K562 (cell line): Measurements from ENCODE around the gene SELENOI. TPM values are rescaled to one million over a fixed set of nuclear protein-coding genes. Genes with fewer than 3 reads are reported as not detected.
A peak's percentile ranks its signal among the peaks of the same experiment; 100 is the strongest.

Source experiments
- ATAC-seq: fragments of 200-7000 bp; cut with Tn5 transposase; 3 replicates; pipeline ENCODE4 v1.9.1; 2020; ENCODE audit warnings: moderate library complexity
- BruUV-seq: library from RNA; stranded (reverse); fragments of 400-500 nt; replicated peaks from 2 replicates; lab custom pipeline; 2021; lab: Mats Ljungman, UMichigan
- CTCF ChIA-PET: fragments of 300-600 bp; formaldehyde crosslinking; extraction: SDS; loops from one replicate; lab custom pipeline; 2021; ENCODE audit warnings: low intra/inter-chr PET ratio; lab: Yijun Ruan, JAX
- POLR2A ChIA-PET: fragments of 300-600, 350-650 bp; sonication (Branson Sonifier 250); formaldehyde crosslinking; extraction: SDS; loops from one replicate; lab custom pipeline; 2021; ENCODE audit warnings: antibody characterized with exemption, inconsistent platforms; lab: Yijun Ruan, JAX
- DNase-seq, 4 experiments: peaks; one replicate each; pipeline versions ENCODE4 v3.0.0 to v3.0.0-alpha.2; 2011 to 2018; ENCODE audit warnings: low spot score in 3 of 4, mixed read lengths in 3 of 4; ENCODE audit errors: extremely low read depth in 1 of 4
- FAIRE-seq: peaks from 2 replicates; lab custom pipeline; 2011; peaks lifted over from hg19 to GRCh38; lab: Jason Lieb, UNC
- H2AFZ ChIP-seq: 2 replicates; pipeline ENCODE4 v1.6.0; 2011; ENCODE audit warnings: low read depth, low read length, control low read depth, inconsistent platforms
- H3K27ac ChIP-seq: fragments of 200-600 bp; 3 replicates; pipeline ENCODE4 v1.8.0; 2011; ENCODE audit warnings: low read depth, mild to moderate bottlenecking, control low read depth, inconsistent platforms, low read length, moderate library complexity, mixed read lengths; ENCODE audit errors: extremely low read depth
- H3K27me3 ChIP-seq, 2 experiments: fragments of 300-600 bp in 1 of 2; 2 replicates in 1 of 2; 3 replicates in 1 of 2; pipeline versions ENCODE4 v1.6.0 to v1.8.0; 2011; ENCODE audit warnings: inconsistent platforms in 2 of 2, low read length in 2 of 2, mild to moderate bottlenecking in 1 of 2, mixed read lengths in 1 of 2, moderate library complexity in 1 of 2; ENCODE audit not compliant: control insufficient read depth in 2 of 2, insufficient read depth in 2 of 2
- H3K36me3 ChIP-seq: fragments of 300-600 bp; 3 replicates; pipeline ENCODE4 v1.8.0; 2011; ENCODE audit warnings: mild to moderate bottlenecking, low read length, inconsistent platforms; ENCODE audit not compliant: control insufficient read depth, insufficient read depth
- H3K4me1 ChIP-seq, 2 experiments: fragments of 200-600 bp in 1 of 2; replicated peaks in 1 of 2; 2 replicates in 1 of 2; 3 replicates in 1 of 2; pipeline versions ENCODE4 v1.5.1 to v1.8.0; 2011; ENCODE audit warnings: inconsistent platforms in 2 of 2, low read length in 2 of 2, mild to moderate bottlenecking in 1 of 2, mixed read lengths in 1 of 2, moderate library complexity in 1 of 2; ENCODE audit not compliant: control insufficient read depth in 2 of 2, insufficient read depth in 2 of 2
- H3K4me2 ChIP-seq: 2 replicates; pipeline ENCODE4 v1.6.1; 2011; ENCODE audit warnings: low read length, control low read depth, inconsistent platforms, mixed read lengths; ENCODE audit not compliant: insufficient read depth
- H3K4me3 ChIP-seq: fragments of 200-600 bp; sonication (generic), shearing (Covaris generic); 2 replicates; pipeline ENCODE4 v1.5.1; 2016; ENCODE audit warnings: control low read depth, inconsistent platforms
- H3K79me2 ChIP-seq: fragments of 200-600 bp; 3 replicates; pipeline ENCODE4 v1.8.0; 2011; ENCODE audit warnings: low read length, inconsistent platforms; ENCODE audit not compliant: control insufficient read depth, insufficient read depth
- H3K9ac ChIP-seq, 2 experiments: 2 replicates each; pipeline versions ENCODE4 v1.6.0 to v1.6.1; 2011; ENCODE audit warnings: low read depth in 2 of 2, low read length in 2 of 2, control low read depth in 1 of 2, inconsistent platforms in 1 of 2, mild to moderate bottlenecking in 1 of 2, mixed read lengths in 1 of 2; ENCODE audit not compliant: insufficient read depth in 1 of 2
- H3K9me1 ChIP-seq: one replicate; pipeline ENCODE4 v1.6.0; 2011; ENCODE audit warnings: inconsistent platforms, mild to moderate bottlenecking, low read length, moderate library complexity; ENCODE audit not compliant: control insufficient read depth, insufficient read depth
- H3K9me3 ChIP-seq: replicated peaks from 2 replicates; pipeline ENCODE4 v1.5.1; 2011; ENCODE audit warnings: low read depth, low read length, inconsistent platforms; ENCODE audit not compliant: control insufficient read depth, insufficient read depth
- H4K20me1 ChIP-seq: replicated peaks from 2 replicates; pipeline ENCODE4 v1.6.1; 2011; ENCODE audit warnings: low read length, inconsistent platforms, mixed read lengths; ENCODE audit not compliant: control insufficient read depth, insufficient read depth
- ARHGAP35 ChIP-seq: fragments of 450-650 bp; IDR thresholded peaks from 2 replicates; pipeline ENCODE4 v1.6.1; 2018; ENCODE audit not compliant: partially characterized antibody
- ARID1B ChIP-seq: fragments of 450-650 bp; IDR thresholded peaks from 2 replicates; pipeline ENCODE4 v1.6.1; 2016; ENCODE audit warnings: antibody characterized with exemption, mild to moderate bottlenecking, inconsistent platforms
- CBFA2T2 ChIP-seq: fragments of 450-650 bp; conservative IDR thresholded peaks from 2 replicates; pipeline ENCODE4 v1.6.1; 2017; ENCODE audit warnings: mild to moderate bottlenecking
- CBFA2T3 ChIP-seq: fragments of 450-650 bp; IDR thresholded peaks from 2 replicates; pipeline ENCODE4 v1.6.1; 2017
- CREBBP ChIP-seq: IDR thresholded peaks from one replicate; pipeline ENCODE4 v1.6.1; 2012; ENCODE audit warnings: low read depth, mild to moderate bottlenecking, control low read depth, inconsistent platforms, low read length
- DACH1 ChIP-seq: fragments of 450-650 bp; IDR thresholded peaks from 2 replicates; pipeline ENCODE4 v1.6.1; 2018; ENCODE audit not compliant: partially characterized antibody
- DPF2 ChIP-seq: fragments of 450-650 bp; IDR thresholded peaks from 2 replicates; pipeline ENCODE4 v1.6.1; 2016
- ESRRA ChIP-seq: fragments of 450-650 bp; IDR thresholded peaks from 2 replicates; pipeline ENCODE4 v1.6.1; 2014; ENCODE audit warnings: low read depth, mild to moderate bottlenecking, moderate library complexity, borderline replicate concordance
- FOXK1 ChIP-seq: sonication (generic); formaldehyde crosslinking; IDR thresholded peaks from 2 replicates; pipeline ENCODE4 v1.8.0; 2022; ENCODE audit warnings: missing genetic modification reagents, mild to moderate bottlenecking, borderline replicate concordance
- MEIS2 ChIP-seq: fragments of 450-650 bp; IDR thresholded peaks from 2 replicates; pipeline ENCODE4 v1.6.1; 2014; ENCODE audit warnings: mild to moderate bottlenecking; ENCODE audit not compliant: partially characterized antibody
- NCOR1 ChIP-seq: fragments of 450-650 bp; IDR thresholded peaks from 2 replicates; pipeline ENCODE4 v1.6.1; 2016; ENCODE audit warnings: mild to moderate bottlenecking, moderate library complexity
- NFIC ChIP-seq: fragments of 450-650 bp; IDR thresholded peaks from 2 replicates; pipeline ENCODE4 v1.6.1; 2017; ENCODE audit warnings: mild to moderate bottlenecking, inconsistent platforms
- SRF ChIP-seq, 2 experiments: fragments of 250-450, 450-650 bp in 1 of 2; sonication (Bioruptor Pico) in 1 of 2; sonication (generic) in 1 of 2; formaldehyde crosslinking; IDR thresholded peaks; 2 replicates each; pipeline versions ENCODE4 v1.5.0 to v1.5.1; 2020 to 2022; ENCODE audit warnings: mild to moderate bottlenecking in 1 of 2, missing genetic modification reagents in 1 of 2
- STAT5A ChIP-seq: IDR thresholded peaks from 2 replicates; pipeline ENCODE4 v1.6.1; 2012; ENCODE audit warnings: low read length, inconsistent platforms, borderline replicate concordance
- TAL1 ChIP-seq: fragments of 450-650 bp; IDR thresholded peaks from 2 replicates; pipeline ENCODE4 v1.6.1; 2016; ENCODE audit warnings: mild to moderate bottlenecking
- TCF3 ChIP-seq: sonication (generic); formaldehyde crosslinking; IDR thresholded peaks from 2 replicates; pipeline ENCODE4 v1.4.0; 2020; ENCODE audit warnings: mild to moderate bottlenecking, missing genetic modification reagents
- TEAD4 ChIP-seq, 2 experiments: sonication (generic) in 1 of 2; formaldehyde crosslinking in 1 of 2; IDR thresholded peaks; 2 replicates each; pipeline versions ENCODE4 v1.6.1 to v1.8.0; 2012 to 2022; ENCODE audit warnings: borderline replicate concordance in 1 of 2, inconsistent platforms in 1 of 2, low read length in 1 of 2, mild to moderate bottlenecking in 1 of 2, missing genetic modification reagents in 1 of 2
- ZSCAN32 ChIP-seq: fragments of 450-650 bp; formaldehyde crosslinking; IDR thresholded peaks from 2 replicates; pipeline ENCODE4 v1.4.0; 2020; ENCODE audit warnings: mild to moderate bottlenecking, moderate library complexity
- WGBS: fragments of 100-300 bp; shearing (Covaris generic); methylation state at CpG from one replicate; pipeline ENCODE4 v1.1.6; 2016; ENCODE audit warnings: low coverage, mixed read lengths; ENCODE audit not compliant: insufficient coverage; ENCODE audit errors: missing lambda C conversion rate; 5-methylcytosine and 5-hydroxymethylcytosine counted together
- in situ Hi-C: fragments of 300-500 bp; cut with MboI; formaldehyde crosslinking; loops from 4 replicates; pipeline ENCODE4 v1.15.0; 2018; ENCODE audit warnings: inconsistent platforms, mixed read lengths
- intact Hi-C: fragments of 100-400 bp; cut with micrococcal nuclease; formaldehyde crosslinking; loops from 2 replicates; pipeline ENCODE4 v1.14.2; 2022
- polyA plus RNA-seq, 8 experiments: library from polyadenylated mRNA; depleted of rRNA in 4 of 8; stranded (reverse) in 5 of 8; unstranded in 3 of 8; fragments of >200 nt; fragmentation: Nextera tagmentation in 2 of 8; fragmentation: Illumina TruSeq in 1 of 8; extraction: Ambion mirVana in 2 of 8; extraction: Trizol in 1 of 8; gene quantifications; 2 replicates each; pipeline versions ENCODE4 v1.2.1 to v1.2.3, GENCODE V29; 2011 to 2014; ENCODE audit warnings: inconsistent platforms in 1 of 8, missing spikeins in 1 of 8
- total RNA-seq, 7 experiments: library from RNA; depleted of rRNA in 6 of 7; stranded (reverse); fragments of >200 nt in 6 of 7; fragmentation: Illumina TruSeq in 2 of 7; extraction: Trizol in 2 of 7; gene quantifications; 2 replicates each; pipeline versions ENCODE4 v1.2.1 to v1.2.3, GENCODE V29; 2011 to 2021; ENCODE audit warnings: low replicate concordance in 1 of 7
- TF ChIP-seq, protein P1 (sequence below): sonication (generic); IDR thresholded peaks from 2 replicates; pipeline ENCODE4 v1.6.1; 2016

The SELENOI gene
- total and polyA plus RNA-seq, 9 of the 15 experiments (the other 6 are each of a cell fraction or from before 2014, with no cell fraction given): 9.6 to 46.9 (median 24.4) TPM

DNA sequence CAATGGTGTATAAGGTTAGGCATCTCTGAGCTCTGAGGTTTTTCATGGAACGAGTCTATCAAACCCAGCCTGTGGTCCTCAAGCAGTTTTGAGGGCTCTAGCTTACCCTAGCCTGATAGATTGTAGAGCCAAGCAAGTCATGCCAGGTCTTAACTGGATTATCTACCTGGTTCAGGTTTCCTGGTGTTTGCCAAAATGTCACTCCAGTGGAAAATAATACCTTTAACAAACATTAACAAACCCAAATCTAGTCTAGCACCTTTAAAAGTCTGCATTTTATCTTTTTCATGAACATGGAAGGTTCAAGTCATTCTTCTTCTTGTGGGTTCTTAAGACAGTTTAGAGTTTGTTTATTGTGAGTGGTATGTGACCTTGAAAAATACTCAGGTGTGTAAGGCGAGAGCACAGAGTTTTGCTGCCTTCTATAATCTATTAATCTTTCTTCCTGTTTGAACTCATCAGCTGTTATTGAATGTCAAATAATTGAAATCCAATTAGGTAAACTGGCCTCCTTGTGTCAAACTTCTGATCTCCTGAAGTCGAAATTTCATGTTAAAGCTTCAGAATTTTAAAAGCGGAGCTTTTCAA, 14.0 kb downstream of the SELENOI start:
- Histone ChIP-seq H4K20me1 (peaks cover 13% of the 10 kb centered on the region; the same call in 1 of the 2 replicates), H3K9me3 (no peaks in the 10 kb centered on the region), H3K27me3 (no peaks in the 10 kb centered on the region), H3K4me1 (peaks cover 17 to 58% of the 10 kb centered on the region in 2 experiments), H3K4me3 (no peak overlapping the region), H3K9me1 (no peaks in the 10 kb centered on the region), H3K4me2 (0 out of 2 replicates have a peak overlapping the region, but pooled peaks have one; percentile 1), H3K9ac (peak overlapping the region in 1 of 2 experiments; percentile 24; a peak in 2 of 4 replicates), H3K27ac (peak overlapping the region; percentile 29; the same call in 2 of the 3 replicates), H3K79me2 (peaks cover 98% of the 10 kb centered on the region), H3K36me3 (peaks cover 50% of the 10 kb centered on the region; the same call in 2 of the 3 replicates), H2AFZ (no peak overlapping the region)
- peak; percentile 44 for FAIRE-seq
- ATAC-seq: no peak
- DNase-seq: peak in 2 of 4 experiments; percentile 27 to 43
- ChIA-PET POLR2A (interaction anchor here (0.6 to 8.0 kb wide), 3 partner anchors 13 to 52 kb away, joined by 3 to 64 read pairs (median 4); partner anchors contain the start of genes ADGRF3 and SELENOI), CTCF (interaction anchor here (0.6 kb wide), 1 partner anchor 35 kb away, joined by 3 read pairs; no protein-coding TSS in a partner anchor)
- TF ChIP-seq CBFA2T2 (peak; percentile 54), NCOR1 (peak; percentile 35; the same call in 1 of the 2 replicates), MEIS2 (peak; percentile 54), TAL1 (peak; percentile 68), ARID1B (peak; percentile 60), TEAD4 (IDR thresholded peaks at IDR 0.05; ENCODE audit: low read length) (peak; percentile 72), TEAD4 (CRISPR knock-in tag; IDR thresholded peaks at IDR 0.05; ENCODE audit: borderline replicate concordance) (no peak), SRF (CRISPR knock-in tag; IDR thresholded peaks at IDR 0.05) (no peak), ESRRA (peak; percentile 11; the same call in 1 of the 2 replicates), TCF3 (CRISPR knock-in tag) (peak; percentile 69), NFIC (peak; percentile 42), ARHGAP35 (no peak), ZSCAN32 (CRISPR knock-in tag) (no peak), CREBBP (no peak), CBFA2T3 (peak; percentile 79), STAT5A (peak; percentile 49; the same call in 1 of the 2 replicates), DPF2 (0 out of 2 replicates have a peak, but pooled peaks have one; percentile 26), FOXK1 (CRISPR knock-in tag) (no peak), DACH1 (peak; percentile 12)
- TF ChIP-seq, protein P1, sequence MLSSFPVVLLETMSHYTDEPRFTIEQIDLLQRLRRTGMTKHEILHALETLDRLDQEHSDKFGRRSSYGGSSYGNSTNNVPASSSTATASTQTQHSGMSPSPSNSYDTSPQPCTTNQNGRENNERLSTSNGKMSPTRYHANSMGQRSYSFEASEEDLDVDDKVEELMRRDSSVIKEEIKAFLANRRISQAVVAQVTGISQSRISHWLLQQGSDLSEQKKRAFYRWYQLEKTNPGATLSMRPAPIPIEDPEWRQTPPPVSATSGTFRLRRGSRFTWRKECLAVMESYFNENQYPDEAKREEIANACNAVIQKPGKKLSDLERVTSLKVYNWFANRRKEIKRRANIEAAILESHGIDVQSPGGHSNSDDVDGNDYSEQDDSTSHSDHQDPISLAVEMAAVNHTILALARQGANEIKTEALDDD: peak; percentile 70
- intact Hi-C loops (no loop called here), in situ Hi-C loops (no loop called here)
- 63% methylated on average over 4 of the region's 4 CpGs for WGBS
- no TSS peak for BruUV-seq
